Measurements from ENCODE around the gene KIF2C.
"Not testable (repeated sequence)": the region's sequence is repeated elsewhere in the genome, so short reads cannot be mapped to it uniquely, and the experiment has no call there.

KIF2C gene

GRCh38 chr1:44760876-44761275, 21.2 kb downstream of the KIF2C start:
- in situ Hi-C loops (cut with HindIII; ENCODE audit: low sequenced_read_pairs), result no loop called here
- DNase-seq (ENCODE audit: low read depth), result no peak
- no peak for TF ChIP-seq CTCF (IDR thresholded peaks at IDR 0.05; ENCODE audit: low read depth, low read length, missing control alignments)
- H3K4me3 ChIP-seq (ENCODE audit: low read depth, low read length), result no peak overlapping the region

- H3K4me3 ChIP-seq (ENCODE audit: low read depth, low read length); DNase-seq (ENCODE audit: low read depth); in situ Hi-C loops (cut with HindIII; ENCODE audit: low sequenced_read_pairs): not testable (repeated sequence)
Observed at GRCh38 chr1:44766421-44766820, 26.8 kb downstream of the KIF2C start.

GRCh38 chr1:44775078-44775929, 35.7 kb downstream of the KIF2C start, which contains the start of gene RPS8:
RPS8 (plus strand) TSS chr1:44775540; CDS start chr1:44775597, 57 bp downstream.
- in situ Hi-C loops (cut with HindIII; ENCODE audit: low sequenced_read_pairs), result no loop called here
- peak within 1 kb of the TSS; percentile 86 for H3K4me3 ChIP-seq (ENCODE audit: low read depth, low read length)
- peak; percentile 90 for DNase-seq (ENCODE audit: low read depth)
- TF ChIP-seq CTCF (IDR thresholded peaks at IDR 0.05; ENCODE audit: low read depth, low read length, missing control alignments), result no peak

GRCh38 chr1:44775930-44776729, 36.5 kb downstream of the KIF2C start:
- peak overlapping the region; percentile 86 for H3K4me3 ChIP-seq (ENCODE audit: low read depth, low read length)
- in situ Hi-C loops (cut with HindIII; ENCODE audit: low sequenced_read_pairs), result no loop called here
- DNase-seq (ENCODE audit: low read depth), result no peak
- TF ChIP-seq CTCF (IDR thresholded peaks at IDR 0.05; ENCODE audit: low read depth, low read length, missing control alignments), result no peak

GRCh38 chr1:44776730-44777068, 37.1 kb downstream of the KIF2C start:
- H3K4me3 ChIP-seq (ENCODE audit: low read depth, low read length), result peak overlapping the region; percentile 86
- DNase-seq (ENCODE audit: low read depth), result no peak
- in situ Hi-C loops (cut with HindIII; ENCODE audit: low sequenced_read_pairs), result no loop called here
- no peak for TF ChIP-seq CTCF (IDR thresholded peaks at IDR 0.05; ENCODE audit: low read depth, low read length, missing control alignments)

- TF ChIP-seq CTCF (IDR thresholded peaks at IDR 0.05; ENCODE audit: low read depth, low read length, missing control alignments), result no peak
- peak overlapping the region; percentile 86 for H3K4me3 ChIP-seq (ENCODE audit: low read depth, low read length)
- no peak for DNase-seq (ENCODE audit: low read depth)
- in situ Hi-C loops (cut with HindIII; ENCODE audit: low sequenced_read_pairs), result no loop called here
Observed at GRCh38 chr1:44777547-44777946, 37.9 kb downstream of the KIF2C start.
